GM18519 (cell line): ENCODE results near the gene AGRN.
"Not testable (repeated sequence)": the region's sequence is repeated elsewhere in the genome, so short reads cannot be mapped to it uniquely, and the experiment has no call there.

Experiments
- ATAC-seq: cut with Tn5 transposase; IDR thresholded peaks from one replicate; pipeline ENCODE4 v1.9.1; 2021; ENCODE audit warnings: mild to moderate bottlenecking, moderate library complexity; ENCODE audit not compliant: unreplicated experiment, low FRiP score

AGRN gene

GRCh38 chr1:1018321-1018685 lies 1.6 kb upstream of the AGRN start:
- ATAC-seq = not testable (repeated sequence)

GRCh38 chr1:1019122-1019999 lies 559 bp upstream of the AGRN start:
- peak; percentile 50 for ATAC-seq

GRCh38 chr1:1020415-1021009 lies 592 bp downstream of the AGRN start:
- no peak for ATAC-seq

GRCh38 chr1:1021010-1021919 lies 1.3 kb downstream of the AGRN start:
- no peak for ATAC-seq

GRCh38 chr1:1021920-1022259 lies 2.0 kb downstream of the AGRN start:
- no peak for ATAC-seq

- ATAC-seq = no peak
Observed at GRCh38 chr1:1022302-1023009, 2.5 kb downstream of the AGRN start.

- no peak for ATAC-seq
Observed at GRCh38 chr1:1023700-1024099, 3.8 kb downstream of the AGRN start.

- ATAC-seq = no peak
Observed at GRCh38 chr1:1024149-1024770, 4.3 kb downstream of the AGRN start.

- no peak for ATAC-seq
Observed at GRCh38 chr1:1024771-1025699, 5.1 kb downstream of the AGRN start.

- no peak for ATAC-seq
Observed at GRCh38 chr1:1025730-1026129, 5.8 kb downstream of the AGRN start.

GRCh38 chr1:1026599-1027413 lies 6.9 kb downstream of the AGRN start:
- ATAC-seq = no peak

- ATAC-seq = no peak
Observed at GRCh38 chr1:1027791-1028190, 7.9 kb downstream of the AGRN start.

- not testable (repeated sequence) for ATAC-seq
Observed at GRCh38 chr1:1030867-1031658, 11.1 kb downstream of the AGRN start.

GRCh38 chr1:1031659-1032235 lies 11.8 kb downstream of the AGRN start:
- no peak for ATAC-seq

GRCh38 chr1:1032424-1032823 lies 12.5 kb downstream of the AGRN start:
- ATAC-seq = no peak

- ATAC-seq = peak; percentile 74
Observed at GRCh38 chr1:1033009-1033587, 13.2 kb downstream of the AGRN start.
